ENCODE data around the gene KISS1R. TPM values are rescaled to one million over a fixed set of nuclear protein-coding genes. Genes with fewer than 3 reads are reported as not detected.

KISS1R gene
- total RNA-seq, 1 donor from 2014 or later, result not detected

DNA sequence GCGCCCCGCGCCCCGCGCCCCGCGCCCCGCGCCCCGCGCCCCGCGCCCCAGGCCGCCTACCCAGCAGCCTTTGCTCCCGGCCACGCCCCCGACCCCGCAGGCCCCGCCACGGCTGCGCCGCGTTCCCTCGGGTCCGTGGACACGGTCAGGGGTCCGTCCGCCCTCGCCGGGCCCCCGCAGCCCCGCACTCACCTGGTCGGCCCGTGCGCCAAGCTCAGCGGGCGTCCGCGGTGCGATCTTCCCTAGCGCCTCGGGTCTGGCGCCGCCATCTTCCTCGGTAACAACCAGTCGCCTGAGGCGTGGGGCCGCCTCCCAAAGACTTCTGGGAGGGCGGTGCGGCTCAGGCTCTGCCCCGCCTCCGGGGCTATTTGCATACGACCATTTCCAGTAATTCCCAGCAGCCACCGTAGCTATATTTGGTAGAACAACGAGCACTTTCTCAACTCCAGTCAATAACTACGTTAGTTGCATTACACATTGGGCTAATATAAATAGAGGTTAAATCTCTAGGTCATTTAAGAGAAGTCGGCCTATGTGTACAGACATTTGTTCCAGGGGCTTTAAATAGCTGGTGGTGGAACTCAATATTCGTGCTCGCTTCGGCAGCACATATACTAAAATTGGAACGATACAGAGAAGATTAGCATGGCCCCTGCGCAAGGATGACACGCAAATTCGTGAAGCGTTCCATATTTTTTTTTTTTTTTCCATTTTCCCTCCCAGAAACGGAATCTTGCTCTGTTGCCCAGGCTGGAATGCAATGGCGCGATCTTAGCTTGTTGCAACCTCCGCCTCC lies 24.0 kb upstream of the KISS1R start, which contains the start of the genes MED16 and RNU6-9:
Gene MED16 (minus strand): TSS at position 294 of the 796 bp plus-strand sequence. CDS start 2,056 bp downstream, outside the sequence.
Gene RNU6-9 (plus strand): TSS at position 591 of the 796 bp plus-strand sequence.
- peaks cover 15% of the 10 kb centered on the region for H3K27me3 Mint-ChIP-seq (ENCODE audit: unreplicated experiment)
- peaks cover 3% of the 10 kb centered on the region for H3K4me1 Mint-ChIP-seq (ENCODE audit: low read depth, unreplicated experiment)
- peaks cover 19% of the 10 kb centered on the region for H3K9me3 Mint-ChIP-seq (ENCODE audit: unreplicated experiment)
- H3K4me3 Mint-ChIP-seq (ENCODE audit: unreplicated experiment), result peak within 1 kb of the TSS; percentile 90
- DNase-seq, result peak; percentile 89
- H3K27ac Mint-ChIP-seq (ENCODE audit: unreplicated experiment), result peak within 1 kb of the TSS; percentile 99
- no peak for TF ChIP-seq CTCF (IDR thresholded peaks at IDR 0.05; ENCODE audit: partially characterized antibody, unreplicated experiment)
- no peaks in the 10 kb centered on the region for H3K36me3 Mint-ChIP-seq (ENCODE audit: unreplicated experiment)

DNA sequence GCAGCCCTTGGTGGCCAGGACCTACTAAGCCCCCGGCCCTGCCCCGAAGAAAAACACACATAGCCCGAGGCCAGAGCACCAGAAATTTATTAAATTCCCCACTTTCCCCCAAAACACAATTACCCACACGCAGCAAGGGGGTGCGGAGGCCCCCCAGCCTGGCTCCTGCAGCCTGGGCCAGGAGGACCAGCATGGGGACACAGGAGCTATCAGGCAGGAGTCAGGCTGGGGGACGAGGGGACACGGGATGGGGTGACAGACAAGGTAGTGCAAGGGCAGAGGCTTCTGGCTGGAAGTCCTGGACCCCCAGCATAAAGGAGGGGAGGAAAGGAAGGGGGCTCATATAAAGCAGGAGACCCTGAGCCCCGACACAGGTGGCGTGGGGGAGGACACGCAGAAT lies 20.7 kb upstream of the KISS1R start:
- H3K27me3 Mint-ChIP-seq (ENCODE audit: unreplicated experiment), result peaks cover 20% of the 10 kb centered on the region
- H3K4me1 Mint-ChIP-seq (ENCODE audit: low read depth, unreplicated experiment), result peaks cover 6% of the 10 kb centered on the region
- TF ChIP-seq CTCF (IDR thresholded peaks at IDR 0.05; ENCODE audit: partially characterized antibody, unreplicated experiment), result no peak
- H3K27ac Mint-ChIP-seq (ENCODE audit: unreplicated experiment), result no peak overlapping the region
- DNase-seq, result no peak
- peaks cover 19% of the 10 kb centered on the region for H3K9me3 Mint-ChIP-seq (ENCODE audit: unreplicated experiment)
- H3K36me3 Mint-ChIP-seq (ENCODE audit: unreplicated experiment), result no peaks in the 10 kb centered on the region
- H3K4me3 Mint-ChIP-seq (ENCODE audit: unreplicated experiment), result no peak overlapping the region

DNA sequence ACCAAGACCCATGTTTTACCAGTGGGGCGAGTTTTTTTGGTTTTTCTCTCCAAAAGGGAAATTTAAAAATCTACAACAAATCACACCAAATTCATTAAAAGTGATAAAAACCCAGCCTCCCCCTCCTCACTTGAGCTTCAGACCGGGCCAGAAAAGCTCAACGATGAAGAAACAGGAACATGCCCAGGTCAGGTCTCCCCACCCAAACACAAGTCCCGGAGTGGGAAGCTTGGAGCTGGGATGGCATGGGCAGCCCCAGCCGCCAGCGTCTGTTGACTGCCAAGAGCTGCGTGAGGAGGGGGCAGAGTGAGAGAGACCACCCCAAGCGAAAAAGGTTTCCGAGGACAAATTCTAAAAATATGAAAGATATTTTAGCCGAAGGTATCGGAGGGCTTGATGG lies 20.1 kb upstream of the KISS1R start:
- TF ChIP-seq CTCF (IDR thresholded peaks at IDR 0.05; ENCODE audit: partially characterized antibody, unreplicated experiment), result no peak
- Mint-ChIP-seq H3K27me3 (ENCODE audit: unreplicated experiment) (peaks cover 20% of the 10 kb centered on the region), H3K4me1 (ENCODE audit: low read depth, unreplicated experiment) (peaks cover 6% of the 10 kb centered on the region), H3K27ac (ENCODE audit: unreplicated experiment) (no peak overlapping the region), H3K9me3 (ENCODE audit: unreplicated experiment) (peaks cover 19% of the 10 kb centered on the region), H3K36me3 (ENCODE audit: unreplicated experiment) (no peaks in the 10 kb centered on the region), H3K4me3 (ENCODE audit: unreplicated experiment) (no peak overlapping the region)
- no peak for DNase-seq

GRCh38 chr19:897442-898039 lies 19.6 kb upstream of the KISS1R start:
- peaks cover 20% of the 10 kb centered on the region for H3K27me3 Mint-ChIP-seq (ENCODE audit: unreplicated experiment)
- peaks cover 15% of the 10 kb centered on the region for H3K9me3 Mint-ChIP-seq (ENCODE audit: unreplicated experiment)
- peak; percentile 58 for DNase-seq
- TF ChIP-seq CTCF (IDR thresholded peaks at IDR 0.05; ENCODE audit: partially characterized antibody, unreplicated experiment), result peak; percentile 48
- H3K4me1 Mint-ChIP-seq (ENCODE audit: low read depth, unreplicated experiment), result peaks cover 7% of the 10 kb centered on the region
- H3K36me3 Mint-ChIP-seq (ENCODE audit: unreplicated experiment), result no peaks in the 10 kb centered on the region
- H3K27ac Mint-ChIP-seq (ENCODE audit: unreplicated experiment), result no peak overlapping the region
- no peak overlapping the region for H3K4me3 Mint-ChIP-seq (ENCODE audit: unreplicated experiment)

DNA sequence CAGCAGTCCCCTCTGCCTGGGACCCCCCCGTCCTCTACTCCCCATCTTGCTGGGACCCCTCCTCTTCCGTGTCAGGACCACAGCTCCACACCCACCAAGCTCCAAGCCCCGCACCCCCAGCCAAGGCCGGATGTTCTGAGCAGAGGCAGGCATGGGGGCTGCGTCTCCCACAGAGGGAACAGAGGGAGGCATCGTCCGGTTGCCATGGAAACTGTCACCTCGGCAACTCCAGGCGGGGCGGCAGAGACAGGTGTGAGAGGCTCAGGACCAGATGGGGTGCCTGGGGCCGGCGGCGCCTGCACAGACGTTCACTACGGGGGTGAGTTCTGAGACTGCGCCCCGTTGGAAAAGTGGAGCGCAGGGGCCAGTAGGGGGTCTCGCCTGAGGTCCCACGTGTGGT lies 18.5 kb upstream of the KISS1R start:
- peaks cover 12% of the 10 kb centered on the region for H3K9me3 Mint-ChIP-seq (ENCODE audit: unreplicated experiment)
- no peak for TF ChIP-seq CTCF (IDR thresholded peaks at IDR 0.05; ENCODE audit: partially characterized antibody, unreplicated experiment)
- H3K4me1 Mint-ChIP-seq (ENCODE audit: low read depth, unreplicated experiment), result peaks cover 8% of the 10 kb centered on the region
- DNase-seq, result peak; percentile 88
- peak overlapping the region; percentile 69 for H3K4me3 Mint-ChIP-seq (ENCODE audit: unreplicated experiment)
- peak overlapping the region; percentile 82 for H3K27ac Mint-ChIP-seq (ENCODE audit: unreplicated experiment)
- H3K36me3 Mint-ChIP-seq (ENCODE audit: unreplicated experiment), result no peaks in the 10 kb centered on the region
- H3K27me3 Mint-ChIP-seq (ENCODE audit: unreplicated experiment), result peaks cover 13% of the 10 kb centered on the region
